HG02571 (cell line): Measurements from ENCODE around the gene CT45A9.
"Not testable (repeated sequence)": the region's sequence is repeated elsewhere in the genome, so short reads cannot be mapped to it uniquely, and the experiment has no call there.

Experiments used
- ATAC-seq: cut with Tn5 transposase; IDR thresholded peaks from one replicate; pipeline ENCODE4 v1.9.1; 2021; ENCODE audit warnings: mild to moderate bottlenecking, moderate library complexity; ENCODE audit not compliant: unreplicated experiment

The CT45A9 gene

GRCh38 chrX:135871712-135872111, at the start of gene CT45A9:
CT45A9 (minus strand) TSS chrX:135871812; CDS start chrX:135868061, 3,751 bp downstream.
- ATAC-seq = not testable (repeated sequence)

- ATAC-seq = not testable (repeated sequence)
These were observed 48.9 kb upstream of the CT45A9 start for GRCh38 chrX:135920516-135920915.

- ATAC-seq = no peak
These were observed 42.8 kb upstream of the CT45A9 start for GRCh38 chrX:135914404-135914803.

- no peak for ATAC-seq
These were observed 38.6 kb upstream of the CT45A9 start for GRCh38 chrX:135910251-135910650.

GRCh38 chrX:135893294-135893817, 21.7 kb upstream of the CT45A9 start, which contains the start of the genes CT45A10 and SAGE1:
CT45A10 (minus strand) TSS chrX:135893444; CDS start chrX:135885344, 8,100 bp downstream.
SAGE1 (plus strand) TSS chrX:135893716; CDS start chrX:135896243, 2,527 bp downstream.
- no peak for ATAC-seq

GRCh38 chrX:135892781-135893180, 21.2 kb upstream of the CT45A9 start:
- no peak for ATAC-seq

GRCh38 chrX:135890087-135890585, 18.5 kb upstream of the CT45A9 start:
- no peak for ATAC-seq

- ATAC-seq = not testable (repeated sequence)
These were observed 17.4 kb upstream of the CT45A9 start for GRCh38 chrX:135888976-135889375.

- ATAC-seq = not testable (repeated sequence)
These were observed 16.6 kb upstream of the CT45A9 start for GRCh38 chrX:135888230-135888629.

- not testable (repeated sequence) for ATAC-seq
These were observed 11.1 kb upstream of the CT45A9 start for GRCh38 chrX:135882741-135883140.

GRCh38 chrX:135854438-135854837, 17.2 kb downstream of the CT45A9 start, which contains the start of gene CT45A8:
CT45A8 (minus strand) TSS chrX:135854538; CDS start chrX:135850783, 3,755 bp downstream.
- not testable (repeated sequence) for ATAC-seq

GRCh38 chrX:135837180-135837579, 34.4 kb downstream of the CT45A9 start, which contains the start of gene CT45A7:
CT45A7 (minus strand) TSS chrX:135837280; CDS start chrX:135833533, 3,747 bp downstream.
- ATAC-seq = not testable (repeated sequence)

GRCh38 chrX:135819912-135820311, 51.7 kb downstream of the CT45A9 start, which contains the start of gene CT45A2:
CT45A2 (minus strand) TSS chrX:135820012; CDS start chrX:135816265, 3,747 bp downstream.
- ATAC-seq = not testable (repeated sequence)
